ENCODE measurements around the gene TSSK2.

TSSK2 gene

DNA sequence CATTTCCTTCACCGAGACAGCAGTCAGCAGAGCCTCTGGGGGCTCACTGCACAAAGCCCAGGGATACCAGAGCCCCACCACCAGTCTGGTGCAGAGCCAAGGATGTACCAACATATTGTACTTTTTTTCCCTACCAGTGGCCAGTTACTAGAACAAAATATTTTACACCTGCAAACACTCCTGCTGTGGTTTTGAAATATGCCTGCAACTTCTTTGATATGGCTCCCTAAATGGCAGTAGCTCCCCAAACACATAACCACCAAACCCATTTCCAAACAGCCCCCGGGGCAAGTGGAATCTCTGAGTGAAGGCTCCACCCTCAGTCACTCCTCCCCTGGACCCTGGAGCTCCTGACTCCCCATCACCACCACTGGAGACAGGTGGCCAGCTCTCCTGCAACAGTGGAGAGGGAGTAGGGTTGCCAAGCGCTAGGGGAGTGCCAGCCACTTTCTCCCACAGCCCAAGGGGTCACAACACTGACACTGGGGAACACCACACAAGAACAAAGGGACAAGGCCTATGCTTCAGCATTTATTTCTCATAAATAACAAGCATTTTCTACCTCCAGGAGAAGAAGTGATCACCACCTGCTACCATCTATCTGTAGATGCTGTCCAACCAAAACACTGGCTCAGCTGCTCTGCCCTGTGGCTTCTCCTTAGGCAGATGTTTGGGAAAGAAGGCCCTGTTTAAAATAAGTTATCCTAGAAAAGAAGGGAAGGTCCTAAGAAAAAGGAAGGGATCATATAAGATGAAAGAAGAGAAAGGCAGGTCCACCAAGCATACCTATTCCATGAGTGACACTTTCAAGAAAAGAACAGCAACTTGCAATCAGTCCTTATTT is 24.0 kb upstream of the TSSK2 start:
- DNase-seq, result no peak

DNA sequence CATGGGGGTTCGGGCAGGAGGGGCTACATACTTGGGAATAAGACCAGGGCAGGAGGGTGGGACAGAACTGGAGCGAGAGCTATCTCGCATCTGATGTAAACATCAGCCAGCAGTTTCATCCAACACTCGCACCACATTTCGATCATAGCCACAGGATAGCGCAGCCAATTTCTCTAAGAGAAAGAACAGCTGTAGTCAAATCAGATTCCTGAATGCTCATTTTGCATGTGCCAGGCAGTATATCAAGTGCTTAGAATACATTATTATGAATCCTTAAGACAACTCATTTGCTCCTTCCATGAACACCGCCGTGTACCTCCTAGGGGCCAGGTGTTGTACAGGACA is 23.4 kb upstream of the TSSK2 start:
- DNase-seq, result no peak

DNA sequence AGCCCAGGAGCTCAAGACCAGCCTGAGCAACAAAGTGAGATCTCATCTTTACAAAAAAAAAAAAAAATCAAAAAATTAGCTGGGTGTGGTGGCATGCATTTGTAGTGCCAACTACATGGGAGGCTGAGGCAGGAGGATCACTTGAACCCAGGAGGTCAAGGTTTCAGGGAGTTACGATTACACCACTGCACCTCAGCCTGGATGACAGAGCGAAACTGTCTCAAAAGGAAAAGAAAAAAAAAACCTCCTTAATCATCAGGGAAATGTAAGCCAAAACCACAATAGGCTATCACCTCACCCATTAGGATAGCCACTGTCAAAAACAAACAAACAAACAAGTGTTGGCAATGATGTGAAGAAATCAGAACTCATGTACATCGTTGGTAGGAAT is 22.3 kb upstream of the TSSK2 start:
- no peak for DNase-seq

DNA sequence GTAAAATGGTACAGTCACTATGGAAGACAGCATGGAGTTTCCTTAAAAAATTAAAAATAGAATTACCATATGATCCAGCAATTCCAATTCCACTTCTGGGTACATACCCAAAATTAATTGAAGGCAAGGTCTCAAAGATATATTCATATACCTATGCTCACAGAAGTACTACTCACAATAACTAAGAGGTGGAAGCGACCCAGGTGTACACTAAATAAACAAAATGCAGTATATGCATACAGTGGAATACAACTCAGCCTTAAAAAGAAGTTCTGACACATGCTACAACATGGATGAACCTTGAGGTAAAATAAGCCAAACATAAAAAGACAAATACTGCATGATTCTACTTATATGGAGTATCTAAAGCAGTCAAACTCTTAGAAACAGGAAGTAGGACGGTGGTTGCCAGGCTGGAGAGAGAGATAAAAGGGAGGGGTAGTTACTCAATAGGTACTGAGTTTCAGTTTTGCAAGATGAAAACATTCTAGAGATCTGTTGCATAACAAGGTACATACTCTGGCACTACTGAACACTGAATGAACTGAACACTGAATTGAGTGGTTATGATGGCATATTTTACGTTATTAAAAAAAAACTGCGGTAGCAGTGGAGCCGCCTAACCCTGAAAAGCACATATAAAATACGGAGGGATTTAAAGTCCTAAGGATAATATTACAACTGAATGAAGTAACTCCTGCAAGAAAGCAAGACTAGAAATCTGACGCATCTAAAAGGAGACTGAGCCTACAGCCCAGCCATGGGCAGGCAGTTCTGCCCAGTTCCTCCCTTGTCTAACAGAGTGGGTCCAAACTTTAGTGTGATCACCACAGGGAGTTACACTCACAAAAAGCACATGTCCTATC is 21.7 kb upstream of the TSSK2 start:
- DNase-seq, result no peak

DNA sequence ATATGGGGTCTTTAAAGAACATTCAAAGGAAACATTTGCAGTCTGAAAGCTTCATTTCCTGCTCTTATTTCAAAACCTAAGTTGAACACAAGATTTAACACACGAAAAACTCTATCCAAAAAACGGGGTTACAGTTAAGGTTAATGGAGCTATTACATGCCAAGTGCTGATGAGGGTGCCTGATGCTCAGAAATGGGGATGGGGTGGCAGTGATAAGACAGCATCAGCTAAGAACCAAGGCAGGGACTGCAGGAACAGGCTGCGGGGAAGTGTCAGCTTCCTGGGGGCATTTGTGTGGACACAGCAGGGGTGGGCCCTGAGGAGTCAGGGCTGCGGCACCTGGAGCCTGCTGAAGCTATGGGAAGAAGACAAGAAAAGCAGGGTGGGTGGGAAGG is 21.0 kb upstream of the TSSK2 start:
- no peak for DNase-seq

DNA sequence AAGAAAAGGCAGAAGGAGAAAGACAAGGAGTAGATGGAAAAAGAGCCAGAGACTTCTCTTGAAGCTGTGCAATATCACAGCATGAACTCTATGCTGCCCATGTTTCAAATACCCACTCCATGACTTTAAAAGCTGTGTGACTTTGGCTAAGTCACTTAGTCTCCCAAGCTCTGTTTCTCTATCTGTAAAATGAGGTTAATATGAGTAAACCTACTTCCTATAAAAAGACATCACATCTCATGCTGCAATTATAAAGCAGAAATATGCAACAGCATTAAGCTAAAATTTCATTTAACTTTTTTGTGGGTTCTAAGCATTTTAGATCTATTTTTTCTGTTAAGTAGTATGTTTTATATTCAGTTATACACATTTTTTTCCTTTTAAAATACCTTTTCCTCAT is 20.5 kb upstream of the TSSK2 start:
- no peak for DNase-seq

DNA sequence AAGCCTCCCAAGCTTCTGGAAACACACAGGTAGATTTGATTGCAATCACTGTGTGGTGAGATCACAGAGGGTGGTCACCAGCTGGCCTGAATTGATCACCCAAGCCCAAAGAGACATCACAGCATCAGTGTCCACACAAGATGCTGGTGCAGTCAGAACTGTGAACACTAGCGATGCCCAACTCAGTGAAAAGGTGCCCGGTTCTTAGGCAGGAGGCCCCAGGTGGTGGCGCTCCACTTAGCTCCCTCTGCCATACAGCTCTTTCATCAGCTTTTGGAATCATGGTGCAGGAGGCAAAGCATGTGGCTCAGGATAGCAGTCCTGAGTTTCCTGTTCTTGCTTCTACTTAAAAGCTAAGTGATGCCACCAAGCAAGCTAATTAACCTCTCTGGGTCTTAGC is 20.0 kb upstream of the TSSK2 start:
- DNase-seq, result no peak

DNA sequence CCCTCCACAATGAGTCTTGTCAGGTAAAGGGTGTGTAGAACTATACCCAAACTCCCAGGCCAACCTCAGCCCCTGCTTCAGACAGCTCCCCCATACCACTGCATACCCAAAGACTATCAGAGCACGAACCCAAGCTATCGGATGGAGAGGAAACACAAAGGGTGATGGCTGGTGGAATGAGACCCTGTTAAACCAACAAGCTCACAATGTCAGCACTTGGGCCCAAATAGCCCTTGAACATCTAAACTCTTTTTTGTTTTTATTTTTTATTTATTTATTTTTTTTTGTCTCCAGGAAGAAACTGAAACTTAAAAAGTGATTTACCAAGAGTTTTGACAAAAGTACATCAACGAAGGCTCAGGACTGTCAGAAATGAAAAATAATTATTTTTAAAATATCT is 19.5 kb upstream of the TSSK2 start:
- no peak for DNase-seq

DNA sequence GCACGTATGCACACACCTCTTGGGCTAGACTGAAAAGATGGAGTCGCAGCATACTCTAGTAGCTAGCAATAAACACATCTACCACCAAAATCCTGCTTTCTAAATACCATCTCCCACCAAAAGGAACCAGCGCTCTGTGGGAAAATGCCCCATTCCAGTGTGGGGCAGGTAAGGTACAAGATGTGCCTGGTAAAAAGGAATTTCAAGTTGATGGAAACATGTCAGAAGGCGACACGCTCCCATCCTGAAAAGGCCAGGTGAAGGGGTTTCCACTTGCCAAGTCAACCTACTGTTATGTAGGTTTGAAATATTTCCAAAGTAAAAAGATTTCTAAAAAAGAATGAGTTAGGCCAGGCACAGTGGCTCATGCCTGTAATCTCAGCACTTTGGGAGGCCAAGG is 17.7 kb upstream of the TSSK2 start:
- DNase-seq, result no peak

DNA sequence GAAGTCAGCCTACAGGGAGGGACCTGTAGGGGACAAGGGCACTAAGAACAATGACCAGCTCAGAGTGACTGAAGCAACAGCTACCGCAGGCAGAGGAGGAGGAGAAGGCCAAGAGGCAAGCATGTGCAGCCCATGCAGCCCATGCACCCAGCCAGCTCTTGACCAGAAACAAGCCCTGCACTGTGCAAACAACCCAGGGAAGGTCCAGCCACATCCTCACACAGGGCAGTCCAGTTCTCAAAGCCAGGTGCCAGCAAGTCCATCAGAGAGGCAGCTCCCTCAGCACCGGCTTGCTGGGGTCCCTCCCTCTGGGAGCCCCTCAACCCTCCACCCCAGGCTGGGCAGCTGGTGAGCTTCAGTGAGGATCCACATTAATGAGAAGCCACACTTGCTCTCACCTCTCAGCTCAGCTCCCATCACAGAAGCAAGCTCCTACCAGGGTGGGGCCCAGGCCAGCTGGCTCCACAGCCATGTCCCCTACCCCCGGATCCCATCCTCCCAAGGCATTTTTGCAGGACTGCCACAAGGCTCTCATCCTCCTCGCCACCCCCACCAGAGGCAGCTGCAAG is 16.0 kb upstream of the TSSK2 start:
- no peak for DNase-seq

DNA sequence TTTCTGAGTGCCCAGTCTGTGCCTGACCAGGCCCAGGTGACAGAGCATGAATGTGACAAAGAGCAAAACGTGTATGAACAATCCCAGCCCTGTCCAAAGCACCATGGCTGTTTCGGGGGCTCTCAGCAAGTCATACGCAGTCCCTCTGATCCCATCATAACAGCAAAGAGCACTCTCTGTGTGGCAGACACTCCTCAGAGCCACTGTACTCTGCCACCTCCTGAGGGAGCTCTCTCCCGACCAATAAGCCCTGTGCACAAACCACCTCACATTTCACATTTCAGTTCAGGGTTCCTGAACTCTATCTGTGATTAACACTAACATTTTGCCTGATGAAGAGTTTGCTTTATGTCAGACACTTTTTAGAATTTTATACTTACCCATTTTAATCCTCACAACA is 15.5 kb upstream of the TSSK2 start:
- DNase-seq, result no peak

DNA sequence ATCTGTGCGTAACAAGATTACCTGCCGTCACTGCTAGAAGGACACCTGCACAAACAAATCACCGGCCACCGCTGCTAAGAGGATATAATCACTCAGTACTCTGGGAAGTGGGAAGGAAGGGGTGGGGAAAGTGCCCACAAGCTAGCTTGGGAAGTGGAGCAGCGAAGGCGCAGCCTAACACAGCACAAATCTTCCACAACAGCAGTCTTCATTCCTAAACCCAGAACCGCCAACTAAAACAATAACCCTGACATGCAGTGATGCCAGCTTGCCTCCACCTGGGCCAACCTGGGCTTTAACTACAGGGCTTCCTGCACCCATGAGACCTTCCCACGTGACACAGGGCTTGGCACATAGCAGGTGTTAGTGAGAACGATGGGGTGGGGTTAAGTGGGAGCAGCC is 14.0 kb upstream of the TSSK2 start:
- no peak for DNase-seq

DNA sequence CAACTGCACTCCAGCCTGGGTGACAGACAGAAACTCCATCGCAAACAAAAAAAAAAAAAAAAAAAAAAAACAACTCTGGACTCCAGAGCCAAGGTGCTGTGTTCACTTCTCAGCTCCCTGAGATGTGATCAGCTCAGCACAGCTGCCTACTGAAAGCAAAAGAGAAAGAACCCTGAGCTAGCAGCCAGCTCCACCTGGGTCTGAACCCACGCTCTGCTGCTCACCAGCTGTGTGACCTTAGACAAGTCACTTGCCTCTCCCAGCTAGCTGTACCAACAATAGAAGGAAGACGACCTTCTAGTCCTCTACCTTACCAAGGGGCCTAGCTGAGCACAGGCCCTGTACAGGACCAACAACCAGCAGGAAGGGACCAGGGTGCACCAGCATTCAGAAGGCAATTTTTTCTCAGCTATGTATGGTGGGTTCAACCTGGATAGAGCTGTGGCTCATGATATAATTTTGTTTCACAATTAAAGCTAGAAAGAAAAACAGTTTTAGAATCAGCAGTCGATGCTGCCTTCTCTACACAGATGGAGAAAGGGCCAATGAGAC is 12.7 kb upstream of the TSSK2 start:
- no peak for DNase-seq

DNA sequence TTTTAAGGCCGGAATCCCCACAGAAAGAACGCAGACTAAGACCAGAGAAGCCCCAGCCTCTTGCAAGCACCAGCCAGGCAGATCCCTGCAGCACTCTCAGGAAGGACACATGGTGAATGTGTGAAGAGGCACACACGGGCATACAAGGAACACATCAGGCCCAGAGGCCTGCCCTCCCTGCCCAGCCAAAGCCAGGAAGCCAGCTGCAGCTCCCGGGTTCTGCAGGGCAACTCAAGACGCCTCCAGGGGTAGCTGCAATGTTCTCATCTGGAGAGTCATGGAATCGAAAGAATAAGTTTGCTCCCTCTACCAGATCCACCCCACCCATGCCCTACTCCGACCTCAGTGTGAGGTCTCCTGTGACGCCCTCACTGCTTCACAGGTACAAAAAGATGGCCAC is 11.2 kb upstream of the TSSK2 start:
- DNase-seq, result no peak

DNA sequence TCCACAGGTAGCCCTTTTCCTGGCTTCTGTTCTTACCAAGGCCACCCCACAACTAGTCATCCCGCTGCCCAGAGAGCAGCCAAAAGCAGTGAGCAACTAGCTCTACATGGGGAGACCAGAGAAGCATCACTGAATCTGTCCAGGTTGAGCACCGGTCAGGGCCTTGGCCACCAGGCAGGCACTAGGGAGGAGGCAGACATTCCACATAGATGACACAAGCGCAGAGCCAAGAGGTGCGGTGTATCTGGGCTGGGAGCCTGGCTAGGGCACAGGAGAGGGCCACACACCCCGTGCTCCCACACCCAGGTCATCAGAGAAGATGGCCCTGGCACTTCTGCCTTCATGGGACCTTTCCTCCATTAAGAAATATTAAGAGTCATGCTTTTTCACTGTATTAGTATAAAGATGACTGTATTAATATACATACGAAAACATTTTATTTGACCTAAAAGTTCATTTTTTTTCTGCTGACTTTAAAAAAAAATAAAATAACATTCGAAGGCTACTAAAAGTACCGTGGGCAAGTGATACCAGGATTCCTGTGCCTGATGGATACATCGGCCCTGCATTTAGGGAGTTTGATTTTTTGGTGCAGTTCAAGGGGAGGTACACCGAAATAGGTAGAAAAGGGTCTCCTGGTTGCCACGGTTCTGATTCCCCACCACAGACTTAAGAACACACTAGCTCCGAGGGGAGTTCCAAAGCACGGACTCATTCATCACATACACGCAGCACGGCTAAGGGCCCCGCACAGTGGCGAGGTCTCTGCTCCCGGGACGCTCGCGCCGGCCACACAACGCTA is 10.1 kb upstream of the TSSK2 start:
- DNase-seq, result no peak

DNA sequence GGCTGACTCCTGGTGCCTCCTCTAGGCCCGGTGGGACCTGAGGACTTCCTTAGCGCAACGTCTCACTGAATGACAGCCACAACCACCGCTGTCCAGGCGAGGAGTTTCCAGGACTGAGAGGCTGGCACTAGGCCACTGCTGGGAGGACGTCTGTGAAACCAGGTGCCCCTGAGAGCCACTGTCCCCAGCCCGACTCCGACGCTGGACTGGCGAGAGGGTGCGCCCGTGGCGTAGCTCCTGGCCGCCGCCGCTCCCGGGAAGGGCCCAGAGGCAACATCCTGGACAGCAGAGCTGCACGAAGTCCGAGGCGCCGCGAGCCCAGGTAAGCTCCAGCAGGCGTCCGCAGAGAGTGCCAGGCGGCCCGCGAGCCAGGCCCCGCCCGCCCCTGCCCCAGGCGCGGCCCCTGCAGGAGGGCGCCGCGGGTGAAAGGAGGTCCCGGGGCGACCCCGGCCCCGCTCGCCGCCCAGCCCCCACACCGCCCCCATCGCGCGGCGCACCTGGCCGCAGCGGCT is 9.4 kb upstream of the TSSK2 start:
- DNase-seq, result no peak

DNA sequence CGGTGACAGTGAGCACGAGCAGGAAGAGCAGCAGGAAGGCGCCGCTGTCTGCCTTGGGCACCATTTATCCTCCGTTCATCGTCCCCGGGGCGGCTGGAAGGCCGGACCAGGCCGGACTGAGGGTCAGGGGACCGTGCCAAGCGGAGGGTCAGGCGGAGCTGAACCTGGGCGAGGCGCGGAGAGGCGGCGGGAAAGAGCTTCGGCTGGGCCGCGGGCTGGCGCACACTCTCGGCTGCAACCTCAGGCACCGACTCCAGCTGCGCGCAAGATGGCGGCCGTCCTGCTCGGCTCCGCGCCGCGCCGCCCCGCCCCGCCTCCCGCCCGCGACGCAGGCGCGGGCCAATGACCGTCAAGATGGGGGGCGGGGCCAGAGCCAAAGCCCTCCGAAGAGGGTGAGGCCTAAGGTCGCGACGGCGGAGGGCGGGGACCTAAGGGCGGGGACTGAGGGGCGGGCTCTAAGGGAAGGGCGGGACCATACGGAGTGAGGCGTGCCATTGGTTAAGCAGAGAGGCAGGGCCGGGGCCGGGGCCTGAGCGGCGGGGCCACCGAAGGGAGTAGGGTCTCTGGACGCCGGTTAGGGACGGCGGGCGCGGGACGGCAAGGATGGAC is 8.9 kb upstream of the TSSK2 start, which contains the start of gene DGCR2:
Gene DGCR2, minus strand, starts transcription at position 270 of the 609 bp plus-strand sequence. Its CDS starts 206 bp downstream, at position 64.
- DNase-seq, result peak; percentile 73

DNA sequence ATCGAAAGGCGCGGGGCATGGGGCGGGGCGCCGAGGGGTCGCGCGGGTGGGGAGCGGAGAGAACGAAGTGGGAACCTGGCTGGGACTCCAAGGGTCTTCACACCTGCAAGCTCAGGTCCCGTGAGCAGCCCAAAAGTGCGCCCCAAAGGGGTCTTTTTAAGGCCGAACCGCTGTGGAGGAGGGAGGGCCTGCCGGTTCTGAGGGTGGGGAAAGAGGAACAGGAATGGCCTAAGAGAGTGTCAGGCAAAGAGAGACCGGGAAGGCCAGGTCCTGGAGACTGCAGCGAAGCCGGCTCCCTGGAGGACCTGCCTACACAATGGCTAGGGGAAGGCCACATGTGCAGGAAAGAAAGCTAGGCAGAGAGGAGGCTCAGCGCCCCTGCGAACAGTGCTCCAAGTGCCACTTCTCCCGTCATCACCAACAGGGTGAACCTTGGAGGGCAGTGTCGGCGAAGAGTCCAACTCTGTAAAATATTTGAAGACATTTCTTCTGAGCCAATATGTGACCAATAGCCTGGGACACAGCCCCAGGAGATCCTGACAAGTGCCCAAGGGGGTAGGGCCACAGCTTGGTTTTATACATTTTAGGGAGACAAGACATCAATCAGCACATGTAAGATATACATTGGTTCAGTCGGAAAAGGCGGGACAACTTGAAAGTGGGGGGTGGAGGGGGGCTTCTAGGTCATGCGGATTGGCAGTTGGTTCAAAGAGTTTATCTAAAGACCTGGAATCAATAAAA is 8.2 kb upstream of the TSSK2 start:
- DNase-seq, result no peak

DNA sequence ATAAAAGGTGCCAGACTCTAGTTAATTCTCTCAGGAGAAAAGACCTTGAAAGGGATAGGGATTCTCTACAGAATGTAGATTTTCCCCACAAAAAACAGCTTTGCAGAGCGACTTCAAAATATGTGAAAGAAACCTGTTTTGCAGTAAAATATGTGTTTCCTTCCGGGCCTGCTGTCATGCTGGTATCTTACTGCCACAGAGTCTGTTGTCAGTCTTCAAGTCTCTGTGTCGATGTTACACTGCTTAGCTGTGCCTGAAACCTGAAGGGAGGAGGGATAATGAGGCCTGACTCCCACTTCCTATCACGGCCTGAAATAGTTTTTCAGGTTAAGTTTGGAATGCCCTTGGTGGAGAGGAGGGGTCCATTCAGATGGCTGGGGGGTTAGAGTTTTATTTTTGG is 7.2 kb upstream of the TSSK2 start:
- no peak for DNase-seq

DNA sequence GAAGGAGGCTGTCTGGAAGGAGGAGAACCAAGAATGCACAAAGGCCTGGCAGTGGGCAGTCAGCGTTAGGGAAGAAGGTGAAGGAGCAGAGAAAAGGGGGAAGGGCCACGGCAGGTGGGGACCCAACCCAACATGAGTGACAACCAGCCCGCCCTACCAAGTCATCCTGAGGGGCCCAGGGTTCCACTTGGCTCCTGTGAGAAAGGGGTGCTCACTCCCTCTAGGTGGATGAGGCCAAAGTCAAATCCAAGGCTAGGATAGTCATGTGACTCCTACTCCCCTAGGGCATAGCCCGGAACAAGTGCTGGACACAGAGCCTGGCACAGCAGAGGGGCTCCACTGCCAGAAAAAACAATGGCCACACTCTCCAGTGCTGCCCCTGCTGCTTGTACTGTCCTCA is 6.7 kb upstream of the TSSK2 start:
- no peak for DNase-seq

DNA sequence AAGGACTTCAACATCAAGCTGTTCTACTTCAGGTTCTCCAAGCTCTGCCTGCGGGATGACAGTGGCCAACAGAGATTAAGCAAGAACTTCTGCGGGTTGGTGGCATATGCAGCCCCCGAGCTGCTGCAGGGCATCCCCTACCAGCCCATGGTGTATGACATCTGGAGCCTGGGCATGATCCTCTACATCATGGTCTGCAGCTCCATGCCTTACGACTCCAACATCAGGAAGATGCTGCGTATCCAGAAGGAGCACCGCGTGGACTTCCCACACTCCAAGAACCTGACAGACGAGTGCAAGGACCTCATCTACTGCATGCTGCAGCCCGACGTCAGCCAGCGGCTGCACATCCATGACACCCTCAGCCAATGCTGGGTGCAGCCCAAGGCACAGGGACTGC is 6.1 kb upstream of the TSSK2 start:
- no peak for DNase-seq
